ENCODE measurements around the gene THUMPD2.
A peak's percentile ranks its signal among the peaks of the same experiment; 100 is the strongest.

THUMPD2 gene

GRCh38 chr2:39772812-39773152 lies 6.3 kb downstream of the THUMPD2 start:
- Histone ChIP-seq H3K4me3 (no peak overlapping the region), H3K9ac (ENCODE audit: insufficient read length) (no peak overlapping the region), H3K27ac (no peak overlapping the region), H3K36me3 (ENCODE audit: insufficient read depth, low read length) (peaks cover 81% of the 10 kb centered on the region), H3K9me3 (ENCODE audit: low read depth, low read length) (peaks cover 3% of the 10 kb centered on the region; the same call in 1 of the 2 replicates)
- no peak for DNase-seq (ENCODE audit: low read depth, low spot score)
- TF ChIP-seq EZH2 (IDR thresholded peaks at IDR 0.05) (no peak), POLR2AphosphoS5 (IDR thresholded peaks at IDR 0.05; ENCODE audit: borderline replicate concordance, low read depth, low read length) (no peak), FOXP2 (optimal IDR thresholded peaks at IDR 0.05; ENCODE audit: control extremely low read depth, extremely low read length, insufficient read depth) (no peak)

DNA sequence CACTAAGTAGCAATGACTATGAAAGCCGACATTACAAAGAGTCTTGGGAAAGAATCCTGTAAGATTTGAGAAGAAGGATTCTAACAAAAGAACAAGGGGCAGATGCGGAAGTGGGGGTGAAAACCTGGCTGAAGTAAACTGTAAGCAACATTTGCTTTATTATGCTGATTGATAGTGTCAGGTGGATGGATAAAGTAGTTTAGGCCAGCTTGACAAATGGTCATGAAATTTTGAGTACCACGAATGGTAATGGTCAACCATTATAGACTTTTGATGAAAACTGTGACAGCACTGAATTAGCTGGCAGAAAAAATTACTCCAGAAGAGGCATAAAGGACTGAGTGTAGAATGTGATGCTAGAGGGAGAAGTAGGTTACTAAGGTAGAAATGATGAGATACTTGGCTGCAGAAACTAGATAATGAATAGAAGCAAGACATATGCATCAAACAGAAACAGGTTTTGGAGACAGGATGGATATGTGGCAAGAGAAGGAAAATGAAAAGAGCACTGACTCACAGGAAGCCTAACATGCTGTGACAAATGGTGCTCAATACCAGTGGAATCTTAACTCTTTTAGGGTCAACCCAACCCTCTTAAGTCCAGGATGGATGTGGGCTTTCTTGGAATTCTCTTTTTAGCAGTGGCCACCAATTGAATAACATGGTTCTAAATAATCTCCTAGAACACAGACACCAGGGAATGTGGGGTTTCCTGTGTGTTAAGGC lies 6.8 kb downstream of the THUMPD2 start:
- peaks cover 3% of the 10 kb centered on the region; the same call in 1 of the 2 replicates for H3K9me3 ChIP-seq (ENCODE audit: low read depth, low read length)
- DNase-seq (ENCODE audit: low read depth, low spot score) = no peak
- H3K4me3 ChIP-seq = no peak overlapping the region
- TF ChIP-seq FOXP2 (optimal IDR thresholded peaks at IDR 0.05; ENCODE audit: control extremely low read depth, extremely low read length, insufficient read depth) = no peak
- TF ChIP-seq EZH2 (IDR thresholded peaks at IDR 0.05) = no peak
- H3K36me3 ChIP-seq (ENCODE audit: insufficient read depth, low read length) = peaks cover 80% of the 10 kb centered on the region
- no peak overlapping the region for H3K27ac ChIP-seq
- H3K9ac ChIP-seq (ENCODE audit: insufficient read length) = no peak overlapping the region

GRCh38 chr2:39762448-39762847 lies 16.6 kb downstream of the THUMPD2 start:
- peaks cover 86% of the 10 kb centered on the region for H3K36me3 ChIP-seq (ENCODE audit: insufficient read depth, low read length)
- DNase-seq (ENCODE audit: low read depth, low spot score) = no peak
- TF ChIP-seq EZH2 (IDR thresholded peaks at IDR 0.05) = no peak
- TF ChIP-seq FOXP2 (optimal IDR thresholded peaks at IDR 0.05; ENCODE audit: control extremely low read depth, extremely low read length, insufficient read depth) = no peak
- no peak for TF ChIP-seq POLR2AphosphoS5 (IDR thresholded peaks at IDR 0.05; ENCODE audit: borderline replicate concordance, low read depth, low read length)
- no peak overlapping the region for H3K4me3 ChIP-seq
- no peaks in the 10 kb centered on the region for H3K9me3 ChIP-seq (ENCODE audit: low read depth, low read length)
- H3K9ac ChIP-seq (ENCODE audit: insufficient read length) = no peak overlapping the region
- no peak overlapping the region for H3K27ac ChIP-seq

GRCh38 chr2:39757156-39757555 lies 21.9 kb downstream of the THUMPD2 start:
- TF ChIP-seq EZH2 (IDR thresholded peaks at IDR 0.05) (no peak), POLR2AphosphoS5 (IDR thresholded peaks at IDR 0.05; ENCODE audit: borderline replicate concordance, low read depth, low read length) (no peak), FOXP2 (optimal IDR thresholded peaks at IDR 0.05; ENCODE audit: control extremely low read depth, extremely low read length, insufficient read depth) (no peak)
- Histone ChIP-seq H3K9ac (ENCODE audit: insufficient read length) (no peak overlapping the region), H3K4me3 (no peak overlapping the region), H3K27ac (no peak overlapping the region), H3K36me3 (ENCODE audit: insufficient read depth, low read length) (peaks cover 92% of the 10 kb centered on the region), H3K9me3 (ENCODE audit: low read depth, low read length) (no peaks in the 10 kb centered on the region)
- no peak for DNase-seq (ENCODE audit: low read depth, low spot score)

DNA sequence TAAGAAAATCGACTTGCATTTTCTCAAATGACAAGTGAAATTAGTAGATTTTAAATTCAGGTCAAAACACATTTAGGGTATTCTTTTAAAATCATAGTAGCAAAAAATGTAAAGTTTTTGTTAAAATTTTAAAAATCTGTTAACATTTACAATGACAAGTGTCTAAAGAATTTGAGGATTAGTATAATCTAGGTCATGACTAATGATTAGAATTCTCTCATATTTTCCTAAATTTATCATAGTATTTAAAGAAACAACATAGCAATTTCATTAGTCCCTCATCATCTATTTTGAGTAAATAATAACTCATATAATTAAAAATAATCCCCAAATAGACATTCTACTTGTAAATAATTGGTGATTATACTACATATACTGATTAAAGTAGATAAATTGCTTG lies 23.6 kb downstream of the THUMPD2 start:
- Histone ChIP-seq H3K9me3 (ENCODE audit: low read depth, low read length) (no peaks in the 10 kb centered on the region), H3K36me3 (ENCODE audit: insufficient read depth, low read length) (peaks cover 91% of the 10 kb centered on the region), H3K4me3 (no peak overlapping the region), H3K9ac (ENCODE audit: insufficient read length) (no peak overlapping the region), H3K27ac (no peak overlapping the region)
- DNase-seq (ENCODE audit: low read depth, low spot score) = no peak
- TF ChIP-seq EZH2 (IDR thresholded peaks at IDR 0.05) (no peak), POLR2AphosphoS5 (IDR thresholded peaks at IDR 0.05; ENCODE audit: borderline replicate concordance, low read depth, low read length) (no peak), FOXP2 (optimal IDR thresholded peaks at IDR 0.05; ENCODE audit: control extremely low read depth, extremely low read length, insufficient read depth) (no peak)

GRCh38 chr2:39743269-39743776 lies 35.7 kb downstream of the THUMPD2 start:
- Histone ChIP-seq H3K9me3 (ENCODE audit: low read depth, low read length) (no peaks in the 10 kb centered on the region), H3K9ac (ENCODE audit: insufficient read length) (no peak overlapping the region), H3K27ac (peak overlapping the region; percentile 73), H3K36me3 (ENCODE audit: insufficient read depth, low read length) (peaks cover 86% of the 10 kb centered on the region), H3K4me3 (peak overlapping the region; percentile 20; the same call in 1 of the 2 replicates)
- TF ChIP-seq EZH2 (IDR thresholded peaks at IDR 0.05) (no peak), FOXP2 (optimal IDR thresholded peaks at IDR 0.05; ENCODE audit: control extremely low read depth, extremely low read length, insufficient read depth) (no peak), POLR2AphosphoS5 (IDR thresholded peaks at IDR 0.05; ENCODE audit: borderline replicate concordance, low read depth, low read length) (no peak)
- no peak for DNase-seq (ENCODE audit: low read depth, low spot score)

- no peak for TF ChIP-seq EZH2 (IDR thresholded peaks at IDR 0.05)
- TF ChIP-seq FOXP2 (optimal IDR thresholded peaks at IDR 0.05; ENCODE audit: control extremely low read depth, extremely low read length, insufficient read depth) = no peak
- TF ChIP-seq POLR2AphosphoS5 (IDR thresholded peaks at IDR 0.05; ENCODE audit: borderline replicate concordance, low read depth, low read length) = no peak
- Histone ChIP-seq H3K4me3 (no peak overlapping the region), H3K36me3 (ENCODE audit: insufficient read depth, low read length) (peaks cover 89% of the 10 kb centered on the region), H3K9ac (ENCODE audit: insufficient read length) (no peak overlapping the region), H3K9me3 (ENCODE audit: low read depth, low read length) (no peaks in the 10 kb centered on the region), H3K27ac (no peak overlapping the region)
- DNase-seq (ENCODE audit: low read depth, low spot score) = no peak
Measured at GRCh38 chr2:39741871-39742270, 37.2 kb downstream of the THUMPD2 start.

GRCh38 chr2:39739386-39739785 lies 39.7 kb downstream of the THUMPD2 start:
- H3K36me3 ChIP-seq (ENCODE audit: insufficient read depth, low read length) = peaks cover 91% of the 10 kb centered on the region

More at GRCh38 chr2:39739386-39739785, 39.7 kb downstream of the THUMPD2 start:
- H3K4me3 ChIP-seq = no peak overlapping the region
- no peak for DNase-seq (ENCODE audit: low read depth, low spot score)
- no peak for TF ChIP-seq EZH2 (IDR thresholded peaks at IDR 0.05)
- no peak for TF ChIP-seq POLR2AphosphoS5 (IDR thresholded peaks at IDR 0.05; ENCODE audit: borderline replicate concordance, low read depth, low read length)
- TF ChIP-seq FOXP2 (optimal IDR thresholded peaks at IDR 0.05; ENCODE audit: control extremely low read depth, extremely low read length, insufficient read depth) = no peak
- H3K9me3 ChIP-seq (ENCODE audit: low read depth, low read length) = no peaks in the 10 kb centered on the region
- no peak overlapping the region for H3K9ac ChIP-seq (ENCODE audit: insufficient read length)
- H3K27ac ChIP-seq = no peak overlapping the region

Measured in SK-N-MC (cell line).